Activated naive CD4-positive, alpha-beta T cell (primary cell): ENCODE data around the gene SPO11.

Experiments used
- DNase-seq, 4 experiments: peaks; one replicate each; lab custom pipeline; 2025; lab: John Stamatoyannopoulos, UW

Gene SPO11

DNA sequence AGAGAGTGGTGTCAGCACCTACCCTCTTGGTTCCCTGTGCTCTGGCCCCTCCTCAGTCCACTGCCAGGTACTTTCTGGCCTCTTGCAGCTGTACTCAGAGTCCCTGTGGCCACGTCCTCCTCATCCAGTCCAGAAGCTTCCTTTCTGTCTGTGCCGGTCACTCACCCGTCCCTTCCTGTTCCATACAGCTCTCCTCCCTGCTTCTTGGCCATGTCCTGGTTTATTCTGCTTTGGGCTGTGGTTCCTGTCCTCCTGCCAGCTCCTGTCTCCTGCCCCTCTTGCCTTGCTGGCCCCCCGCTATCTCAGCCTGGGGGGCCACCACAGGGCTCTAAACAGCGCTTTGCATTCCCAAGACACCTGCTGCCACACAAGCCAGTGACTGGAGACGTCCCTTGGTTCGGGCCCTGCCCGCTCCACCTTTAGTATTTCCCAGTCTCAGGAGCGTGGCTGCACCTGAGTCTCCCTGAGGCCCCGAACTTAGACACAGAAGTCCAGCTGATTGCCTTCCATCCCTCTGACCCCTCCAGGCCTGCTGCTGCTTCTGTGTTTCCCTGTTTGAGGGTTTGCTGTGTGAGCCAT is 46.1 kb downstream of the SPO11 start:
- no peak for DNase-seq

GRCh38 chr20:57377350-57377749 is 47.7 kb downstream of the SPO11 start:
- no peak for DNase-seq

GRCh38 chr20:57378107-57378506 is 48.5 kb downstream of the SPO11 start:
- no peak for DNase-seq

GRCh38 chr20:57378646-57379262 is 49.2 kb downstream of the SPO11 start:
- DNase-seq = no peak

GRCh38 chr20:57379263-57379647 is 49.7 kb downstream of the SPO11 start:
- no peak for DNase-seq

DNA sequence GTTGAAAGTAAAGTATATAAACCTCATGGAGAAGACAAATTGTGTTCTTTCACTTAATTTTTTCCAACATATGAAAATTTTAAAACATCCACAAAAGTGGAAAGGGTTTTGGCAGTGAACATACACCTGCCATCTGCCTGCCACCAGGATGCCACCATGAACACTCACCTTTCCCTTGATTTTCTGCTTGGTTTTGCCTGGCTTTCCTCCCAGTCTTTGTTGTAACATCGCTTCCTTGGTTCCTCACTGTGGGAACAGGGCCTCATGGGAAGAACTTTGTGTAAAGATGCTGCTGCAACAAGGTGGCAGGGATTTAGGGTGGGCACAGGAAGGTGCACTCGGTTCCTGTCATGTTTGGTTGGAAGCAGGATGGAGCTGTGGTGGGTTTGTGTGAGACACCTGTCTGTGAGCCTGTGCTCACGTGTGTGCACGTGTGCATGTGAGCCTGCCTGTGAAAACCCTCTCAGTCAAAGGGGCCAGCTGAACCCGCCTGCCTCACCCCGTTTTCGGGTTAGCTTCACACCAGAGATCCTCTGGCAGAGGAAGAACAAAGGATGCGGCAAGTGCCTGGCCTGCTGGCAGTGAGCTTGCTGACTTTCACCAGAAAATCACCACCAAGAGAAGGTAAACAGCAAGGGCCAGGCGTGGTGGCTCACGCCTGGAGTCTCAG is 50.6 kb downstream of the SPO11 start:
- no peak for DNase-seq

- peak; percentile 53 to 82 (median 76) for DNase-seq
Measured at GRCh38 chr20:57381596-57382503, 52.2 kb downstream of the SPO11 start.

- no peak for DNase-seq
Measured at GRCh38 chr20:57382516-57382915, 52.9 kb downstream of the SPO11 start.

DNA sequence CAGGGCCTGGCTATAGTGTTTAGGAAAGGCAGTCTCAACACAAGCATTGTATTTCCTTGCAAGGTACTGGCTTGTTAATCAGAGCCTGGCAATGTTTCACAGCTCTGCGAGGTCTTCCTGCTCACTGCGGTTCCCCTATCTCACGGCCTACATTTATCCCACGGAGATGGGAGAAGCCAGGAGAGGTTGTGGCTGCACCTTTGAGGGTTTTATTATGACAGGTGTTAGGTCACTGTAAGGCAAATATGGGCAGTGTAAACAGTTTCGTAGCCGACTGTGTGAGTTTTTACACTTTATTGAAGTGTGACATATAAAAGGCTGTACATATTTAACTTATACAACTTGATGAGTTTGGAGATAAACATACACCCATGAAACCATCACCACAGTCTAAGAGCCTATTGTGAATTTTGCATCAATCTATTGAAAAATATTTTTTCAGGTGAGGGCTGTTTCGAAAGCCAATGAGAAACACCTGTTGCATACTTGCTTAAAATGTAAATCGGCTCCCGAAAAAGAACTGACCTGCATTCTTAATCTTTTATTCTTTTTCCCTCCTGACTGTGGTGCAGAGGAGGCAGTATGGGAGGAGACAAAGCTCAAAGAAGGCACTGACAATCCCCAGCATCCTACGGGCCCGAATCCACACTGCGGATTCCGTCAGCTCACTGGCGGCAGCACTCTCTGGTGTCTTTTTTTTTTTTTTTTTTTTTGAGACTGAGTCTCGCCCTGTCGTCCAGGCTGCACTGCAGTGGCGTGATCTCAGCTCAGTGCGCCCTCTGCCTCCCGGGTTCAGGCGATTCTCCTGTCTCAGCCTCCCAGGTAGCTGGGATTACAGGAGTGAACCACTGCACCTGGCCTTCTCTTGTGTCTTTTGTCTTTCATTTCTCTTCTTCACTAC is 54.1 kb downstream of the SPO11 start:
- no peak for DNase-seq

- DNase-seq = no peak
Measured at GRCh38 chr20:57384486-57384885, 54.9 kb downstream of the SPO11 start.

GRCh38 chr20:57384953-57385761 is 55.6 kb downstream of the SPO11 start:
- no peak for DNase-seq

- DNase-seq = no peak
Measured at GRCh38 chr20:57385940-57386339, 56.3 kb downstream of the SPO11 start.

DNA sequence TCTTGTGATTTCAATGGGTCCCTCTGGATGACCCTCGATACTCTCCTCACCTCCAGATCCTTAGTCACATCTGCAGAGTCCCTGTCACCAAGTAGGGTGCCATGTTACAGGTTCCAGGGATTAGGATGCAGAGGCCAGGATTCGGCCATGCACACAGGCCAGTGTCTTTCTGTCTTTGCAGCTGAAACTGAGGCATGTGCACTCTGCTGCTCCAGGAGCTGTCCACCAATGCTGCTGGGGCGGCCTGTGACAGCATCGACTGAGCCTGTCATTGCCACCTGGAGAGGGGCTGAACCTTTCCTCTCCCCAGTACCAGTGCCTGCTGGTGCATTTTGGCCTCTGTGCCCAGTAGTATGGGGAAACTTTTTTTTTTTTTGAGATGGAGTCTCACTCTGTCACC is 57.2 kb downstream of the SPO11 start:
- DNase-seq = no peak

GRCh38 chr20:57387463-57387862 is 57.9 kb downstream of the SPO11 start:
- no peak for DNase-seq

GRCh38 chr20:57387945-57388371 is 58.4 kb downstream of the SPO11 start:
- DNase-seq = no peak

GRCh38 chr20:57388953-57389694 is 59.5 kb downstream of the SPO11 start:
- DNase-seq = peak in 3 of 4 experiments; percentile 39 to 64 (median 57)

GRCh38 chr20:57389695-57390603 is 60.3 kb downstream of the SPO11 start:
- DNase-seq = peak in 2 of 4 experiments; percentile 27 to 64

DNA sequence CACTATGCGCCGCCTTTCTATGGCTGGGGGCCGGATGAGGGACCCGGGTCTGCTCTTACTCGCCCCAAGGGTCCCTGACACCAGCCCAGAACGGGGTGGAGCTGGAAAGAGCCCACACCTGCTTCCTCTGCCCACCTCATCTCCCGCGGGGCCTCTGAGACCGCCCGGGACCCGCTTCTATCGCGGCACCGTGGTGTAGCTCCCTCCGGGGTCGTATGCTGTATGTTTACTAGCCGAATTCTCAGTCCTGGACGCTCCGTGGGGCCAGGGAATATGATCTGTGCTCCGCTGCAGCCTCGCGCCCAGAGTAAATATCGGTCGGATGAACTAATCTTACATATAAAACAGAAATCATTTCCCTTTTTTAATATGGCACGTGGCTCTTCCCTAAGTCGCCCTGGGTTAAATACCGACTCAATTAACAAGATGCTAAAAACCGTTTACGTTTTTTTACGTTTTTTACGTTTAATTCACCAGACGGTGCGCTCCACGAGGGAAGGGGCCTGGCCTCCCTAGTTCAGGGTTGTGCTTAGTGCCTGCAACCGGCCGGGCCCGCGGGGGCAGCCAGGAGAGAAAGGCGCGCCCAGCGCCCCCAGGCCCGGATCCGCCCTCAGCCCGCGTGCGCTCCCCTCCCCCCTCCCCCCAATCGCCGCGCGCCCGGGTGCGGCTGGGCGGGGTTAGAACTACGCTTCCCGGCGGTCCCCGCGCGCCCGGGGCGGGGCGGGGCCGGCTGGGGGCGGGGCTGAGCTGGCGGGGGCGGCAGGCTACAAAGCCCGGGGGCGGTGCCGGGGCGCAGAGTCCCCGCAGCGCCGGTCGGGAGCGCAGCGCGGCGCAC is 61.2 kb downstream of the SPO11 start, which contains the start of gene RBM38:
Gene RBM38 (plus strand): TSS at position 793 of the 835 bp plus-strand sequence. CDS start 186 bp downstream, outside the sequence.
- DNase-seq = peak; percentile 62 to 80 (median 68)
